PFSK-1 (cell line): ENCODE results near the gene CYP4F12.

Experiments
- FOXP2 ChIP-seq: optimal IDR thresholded peaks from 2 replicates; pipeline ENCODE3; 2011; ENCODE audit warnings: borderline replicate concordance, control low read depth, inconsistent platforms; ENCODE audit not compliant: insufficient read depth; ENCODE audit errors: extremely low read length, extremely low read depth
- POLR2AphosphoS5 ChIP-seq: IDR thresholded peaks from 2 replicates; pipeline ENCODE4 v1.6.1; 2012; ENCODE audit warnings: low read depth, mild to moderate bottlenecking, control low read depth, low read length, moderate library complexity
- REST ChIP-seq, 2 experiments: IDR thresholded peaks; 2 replicates each; pipeline versions ENCODE4 v1.6.1 to v1.8.0; 2011 to 2012; ENCODE audit warnings: low read depth in 2 of 2, low read length in 2 of 2, control low read depth in 1 of 2, inconsistent platforms in 1 of 2, mild to moderate bottlenecking in 1 of 2, moderate library complexity in 1 of 2; ENCODE audit not compliant: insufficient read depth in 1 of 2
- SIN3A ChIP-seq: IDR thresholded peaks from 2 replicates; pipeline ENCODE4 v1.6.1; 2012; ENCODE audit warnings: mild to moderate bottlenecking, low read length, moderate library complexity, borderline replicate concordance; ENCODE audit not compliant: insufficient read depth
- TAF1 ChIP-seq: IDR thresholded peaks from 2 replicates; pipeline ENCODE4 v1.6.1; 2012; ENCODE audit warnings: low read length, control low read depth, borderline replicate concordance; ENCODE audit not compliant: insufficient read depth

Gene CYP4F12

GRCh38 chr19:15680478-15681322 is 7.8 kb downstream of the CYP4F12 start:
- TF ChIP-seq FOXP2: no peak

DNA sequence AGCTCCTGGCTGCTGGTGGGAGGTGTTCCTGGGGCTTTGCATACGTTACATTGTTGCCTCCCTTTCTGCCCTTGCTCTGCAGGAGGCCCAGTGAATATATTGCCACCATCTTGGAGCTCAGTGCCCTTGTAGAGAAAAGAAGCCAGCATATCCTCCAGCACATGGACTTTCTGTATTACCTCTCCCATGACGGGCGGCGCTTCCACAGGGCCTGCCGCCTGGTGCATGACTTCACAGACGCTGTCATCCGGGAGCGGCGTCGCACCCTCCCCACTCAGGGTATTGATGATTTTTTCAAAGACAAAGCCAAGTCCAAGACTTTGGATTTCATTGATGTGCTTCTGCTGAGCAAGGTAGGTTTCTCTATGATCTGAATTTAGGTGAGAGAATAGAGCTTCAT is 10.5 kb downstream of the CYP4F12 start:
- no peak for TF ChIP-seq SIN3A
- TF ChIP-seq TAF1: no peak
- no peak for TF ChIP-seq POLR2AphosphoS5
- TF ChIP-seq FOXP2: no peak
- no peak for TF ChIP-seq REST (IDR thresholded peaks at IDR 0.05; ENCODE audit: insufficient read depth in 1 of 2, low read depth in 2 of 2, low read length in 2 of 2)

DNA sequence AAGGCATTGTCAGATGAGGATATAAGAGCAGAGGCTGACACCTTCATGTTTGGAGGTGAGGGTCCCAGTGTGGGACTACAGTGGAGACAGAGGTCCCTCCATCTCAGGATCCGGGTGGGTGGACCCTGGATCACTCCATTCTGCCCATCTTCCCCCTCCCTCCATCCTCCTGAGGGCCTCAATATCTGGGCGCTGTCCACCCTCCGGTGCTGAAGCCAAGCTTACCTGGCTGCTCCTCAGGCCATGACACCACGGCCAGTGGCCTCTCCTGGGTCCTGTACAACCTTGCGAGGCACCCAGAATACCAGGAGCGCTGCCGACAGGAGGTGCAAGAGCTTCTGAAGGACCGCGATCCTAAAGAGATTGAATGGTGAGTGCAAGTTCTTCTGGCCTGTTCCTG is 11.9 kb downstream of the CYP4F12 start:
- TF ChIP-seq FOXP2: no peak
- TF ChIP-seq SIN3A: no peak
- no peak for TF ChIP-seq TAF1
- peak; percentile 77 to 91 for TF ChIP-seq REST (IDR thresholded peaks at IDR 0.05; ENCODE audit: insufficient read depth in 1 of 2, low read depth in 2 of 2, low read length in 2 of 2)
- TF ChIP-seq POLR2AphosphoS5: no peak

DNA sequence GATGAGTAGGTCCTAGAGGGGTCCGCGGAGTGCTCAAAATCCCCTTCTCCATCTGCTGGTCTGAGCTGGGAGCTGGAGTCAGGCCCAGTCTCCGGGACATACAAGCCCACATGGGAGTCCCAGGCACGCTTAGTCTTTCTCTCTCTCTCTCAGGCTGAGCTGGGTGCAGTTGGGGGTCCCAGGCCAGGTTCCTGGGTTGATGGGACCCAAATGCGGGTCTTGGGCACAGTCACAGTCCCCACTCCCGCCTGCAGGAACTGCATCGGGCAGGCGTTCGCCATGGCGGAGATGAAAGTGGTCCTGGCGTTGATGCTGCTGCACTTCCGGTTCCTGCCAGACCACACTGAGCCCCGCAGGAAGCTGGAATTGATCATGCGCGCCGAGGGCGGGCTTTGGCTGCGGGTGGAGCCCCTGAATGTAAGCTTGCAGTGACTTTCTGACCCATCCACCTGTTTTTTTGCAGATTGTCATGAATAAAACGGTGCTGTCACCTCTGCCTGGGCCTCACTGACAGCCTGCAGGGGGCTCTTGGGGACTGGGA is 23.8 kb downstream of the CYP4F12 start:
- TF ChIP-seq REST (IDR thresholded peaks at IDR 0.05; ENCODE audit: insufficient read depth in 1 of 2, low read depth in 2 of 2, low read length in 2 of 2) (no peak), TAF1 (no peak), FOXP2 (no peak), SIN3A (no peak), POLR2AphosphoS5 (no peak)

- TF ChIP-seq FOXP2 (no peak), SIN3A (no peak), REST (IDR thresholded peaks at IDR 0.05; ENCODE audit: insufficient read depth in 1 of 2, low read depth in 2 of 2, low read length in 2 of 2) (no peak), POLR2AphosphoS5 (no peak), TAF1 (no peak)
Observed at GRCh38 chr19:15701757-15702533, 29.1 kb downstream of the CYP4F12 start.
